Measurements from ENCODE around the gene C12orf42. TPM values are rescaled to one million over a fixed set of nuclear protein-coding genes. Genes with fewer than 3 reads are reported as not detected.

C12orf42 gene
- total and polyA plus RNA-seq, 10 of the 15 experiments (the other 5 are each of a cell fraction or from before 2014, with no cell fraction given) = 1.4 to 7.0 (median 2.4) TPM

DNA sequence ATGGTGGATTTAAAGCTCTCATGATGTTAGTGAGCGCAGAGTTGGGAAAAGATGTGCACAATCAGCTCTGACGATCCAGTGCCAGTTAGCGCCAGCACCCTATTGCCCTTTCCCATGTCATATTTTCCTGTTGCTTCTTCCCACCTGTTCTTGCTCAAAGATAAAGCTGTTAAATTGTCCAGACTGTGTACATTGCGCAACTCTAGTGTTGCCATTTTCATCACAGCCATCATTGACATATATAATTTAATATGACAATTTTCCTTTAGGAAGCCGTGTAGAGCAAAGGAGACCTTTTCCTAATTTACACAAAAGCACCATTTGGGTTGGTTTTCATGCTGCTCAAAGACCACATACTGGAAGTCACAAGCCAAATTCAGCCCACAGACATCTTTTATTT is 5.7 kb upstream of the C12orf42 start:
- SMC1A ChIA-PET (ENCODE audit: uncharacterized antibody, unreplicated experiment) = interaction anchor here (0.6 to 13.0 kb wide), 19 partner anchors 8 to 618 kb away, joined by 3 to 334 read pairs (median 5); no protein-coding TSS in a partner anchor
- H2AFZ ChIP-seq (ENCODE audit: control insufficient read depth, low read depth, low read length) = no peak overlapping the region
- in situ Hi-C loops (cut with MboI) = loop anchor here (5.0 kb wide), 3 partner anchors 319 to 554 kb away; no protein-coding TSS in a partner anchor
- 98% methylated on average over 5 of the region's 5 CpGs for WGBS (ENCODE audit: insufficient coverage, insufficient replicate concordance, low lambda C conversion rate, missing lambda C conversion rate)
- no peak for FAIRE-seq
- H3K27me3 ChIP-seq (replicated peaks in 1 of 2; ENCODE audit: control insufficient read depth in 2 of 2, insufficient read depth in 2 of 2, low read length in 1 of 2) = no peaks in the 10 kb centered on the region
- no peaks in the 10 kb centered on the region for H3K79me2 ChIP-seq (ENCODE audit: control insufficient read depth, insufficient read depth, low read length)
- CTCF ChIA-PET = interaction anchor here (1.0 to 11.0 kb wide), 10 partner anchors 9 to 619 kb away, joined by 3 to 228 read pairs (median 10); no protein-coding TSS in a partner anchor
- TF ChIP-seq ZNF274 (IDR thresholded peaks at IDR 0.05; ENCODE audit: insufficient read depth, insufficient read length) (no peak), CEBPB (IDR thresholded peaks at IDR 0.05; ENCODE audit: borderline replicate concordance in 1 of 2, low read depth in 2 of 2, low read length in 2 of 2) (peak in 1 of 2 experiments; percentile 35; a peak in 1 of 4 replicates)
- peaks cover 22% of the 10 kb centered on the region for H3K4me1 ChIP-seq (ENCODE audit: control insufficient read depth, insufficient read depth, low read length)
- RAD21 ChIA-PET (ENCODE audit: unreplicated experiment) = interaction anchor here (0.9 to 8.1 kb wide), 8 partner anchors 8 to 618 kb away, joined by 3 to 81 read pairs (median 4); no protein-coding TSS in a partner anchor
- POLR2A ChIA-PET = interaction anchor here (1.3 to 1.8 kb wide), 2 partner anchors 29 to 541 kb away, joined by 3 to 4 read pairs; no protein-coding TSS in a partner anchor
- no peaks in the 10 kb centered on the region for H4K20me1 ChIP-seq (ENCODE audit: control insufficient read depth, insufficient read depth)
- H3K9ac ChIP-seq (ENCODE audit: control insufficient read depth, insufficient read depth, low read length) = no peak overlapping the region
- intact Hi-C loops (cut with micrococcal nuclease; ENCODE audit: unreplicated experiment) = no loop called here
- no peak for ATAC-seq
- H3K27ac ChIP-seq (ENCODE audit: control insufficient read depth, insufficient read depth) = no peak overlapping the region
- no peak for DNase-seq (ENCODE audit: low read depth, low spot score)
- no peaks in the 10 kb centered on the region; the same call in 1 of the 3 replicates for H3K9me3 ChIP-seq (replicated peaks; ENCODE audit: control insufficient read depth, insufficient read depth, low read length)
- BruUV-seq (replicated peaks) = no TSS peak
- no peak overlapping the region for H3K4me2 ChIP-seq (ENCODE audit: control insufficient read depth, insufficient read depth)
- H3K36me3 ChIP-seq (ENCODE audit: control insufficient read depth in 2 of 2, insufficient read depth in 2 of 2, low read length in 1 of 2) = no peaks in the 10 kb centered on the region
- no peak overlapping the region for H3K4me3 ChIP-seq

DNA sequence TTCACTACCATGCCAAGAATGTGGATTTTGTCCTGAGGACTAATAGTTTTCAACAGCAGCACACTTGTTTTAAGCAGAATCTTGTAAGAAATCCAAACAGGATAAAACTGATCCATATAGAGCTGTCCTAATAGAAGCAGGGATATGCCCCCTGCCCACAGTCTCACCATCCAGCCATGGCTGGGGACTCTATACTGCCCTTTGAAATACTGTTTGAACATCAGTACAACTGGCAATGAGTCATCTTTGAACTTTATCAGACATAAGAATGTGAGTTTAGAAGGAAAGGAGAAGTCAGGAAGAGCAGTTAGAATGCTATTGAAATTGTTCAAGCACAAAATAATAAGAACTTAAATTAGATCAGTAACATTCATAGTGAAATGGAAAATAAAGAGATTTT is 3.8 kb upstream of the C12orf42 start:
- DNase-seq (ENCODE audit: low read depth, low spot score) (no peak), FAIRE-seq (peak; percentile 18), ATAC-seq (no peak)
- RAD21 ChIA-PET (ENCODE audit: unreplicated experiment) = interaction anchor here (2.6 to 8.1 kb wide), 2 partner anchors 47 to 318 kb away, joined by 8 to 81 read pairs; no protein-coding TSS in a partner anchor
- TF ChIP-seq ZNF274 (IDR thresholded peaks at IDR 0.05; ENCODE audit: insufficient read depth, insufficient read length) = no peak
- TF ChIP-seq MEF2A (IDR thresholded peaks at IDR 0.05; ENCODE audit: insufficient read depth, low read depth, low read length) = no peak
- TF ChIP-seq SUPT20H (IDR thresholded peaks at IDR 0.05; ENCODE audit: borderline replicate concordance, control insufficient read depth, low read depth, low read length) = no peak
- no peak for TF ChIP-seq MXI1 (IDR thresholded peaks at IDR 0.05; ENCODE audit: low read depth, low read length)
- TF ChIP-seq, protein P1, sequence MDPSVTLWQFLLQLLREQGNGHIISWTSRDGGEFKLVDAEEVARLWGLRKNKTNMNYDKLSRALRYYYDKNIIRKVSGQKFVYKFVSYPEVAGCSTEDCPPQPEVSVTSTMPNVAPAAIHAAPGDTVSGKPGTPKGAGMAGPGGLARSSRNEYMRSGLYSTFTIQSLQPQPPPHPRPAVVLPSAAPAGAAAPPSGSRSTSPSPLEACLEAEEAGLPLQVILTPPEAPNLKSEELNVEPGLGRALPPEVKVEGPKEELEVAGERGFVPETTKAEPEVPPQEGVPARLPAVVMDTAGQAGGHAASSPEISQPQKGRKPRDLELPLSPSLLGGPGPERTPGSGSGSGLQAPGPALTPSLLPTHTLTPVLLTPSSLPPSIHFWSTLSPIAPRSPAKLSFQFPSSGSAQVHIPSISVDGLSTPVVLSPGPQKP (IDR thresholded peaks at IDR 0.05; ENCODE audit: low read depth, low read length) = no peak
- no peak for TF ChIP-seq PML (IDR thresholded peaks at IDR 0.05; ENCODE audit: low read length)
- TF ChIP-seq, protein P2, sequence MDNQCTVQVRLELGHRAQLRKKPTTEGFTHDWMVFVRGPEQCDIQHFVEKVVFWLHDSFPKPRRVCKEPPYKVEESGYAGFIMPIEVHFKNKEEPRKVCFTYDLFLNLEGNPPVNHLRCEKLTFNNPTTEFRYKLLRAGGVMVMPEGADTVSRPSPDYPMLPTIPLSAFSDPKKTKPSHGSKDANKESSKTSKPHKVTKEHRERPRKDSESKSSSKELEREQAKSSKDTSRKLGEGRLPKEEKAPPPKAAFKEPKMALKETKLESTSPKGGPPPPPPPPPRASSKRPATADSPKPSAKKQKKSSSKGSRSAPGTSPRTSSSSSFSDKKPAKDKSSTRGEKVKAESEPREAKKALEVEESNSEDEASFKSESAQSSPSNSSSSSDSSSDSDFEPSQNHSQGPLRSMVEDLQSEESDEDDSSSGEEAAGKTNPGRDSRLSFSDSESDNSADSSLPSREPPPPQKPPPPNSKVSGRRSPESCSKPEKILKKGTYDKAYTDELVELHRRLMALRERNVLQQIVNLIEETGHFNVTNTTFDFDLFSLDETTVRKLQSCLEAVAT (IDR thresholded peaks at IDR 0.05) = no peak
- TF ChIP-seq CREB1 (IDR thresholded peaks at IDR 0.05; ENCODE audit: low read depth) = no peak
- no peak for TF ChIP-seq POLR2AphosphoS2 (IDR thresholded peaks at IDR 0.05; ENCODE audit: low read depth, low read length)
- Histone ChIP-seq H3K4me3 (no peak overlapping the region), H3K9ac (ENCODE audit: control insufficient read depth, insufficient read depth, low read length) (no peak overlapping the region), H3K4me2 (ENCODE audit: control insufficient read depth, insufficient read depth) (no peak overlapping the region), H3K36me3 (ENCODE audit: control insufficient read depth in 2 of 2, insufficient read depth in 2 of 2, low read length in 1 of 2) (no peaks in the 10 kb centered on the region), H3K9me3 (replicated peaks; ENCODE audit: control insufficient read depth, insufficient read depth, low read length) (no peaks in the 10 kb centered on the region; the same call in 1 of the 3 replicates), H3K27me3 (replicated peaks in 1 of 2; ENCODE audit: control insufficient read depth in 2 of 2, insufficient read depth in 2 of 2, low read length in 1 of 2) (no peaks in the 10 kb centered on the region), H3K4me1 (ENCODE audit: control insufficient read depth, insufficient read depth, low read length) (peaks cover 11% of the 10 kb centered on the region), H3K27ac (ENCODE audit: control insufficient read depth, insufficient read depth) (no peak overlapping the region), H3K79me2 (ENCODE audit: control insufficient read depth, insufficient read depth, low read length) (no peaks in the 10 kb centered on the region), H4K20me1 (ENCODE audit: control insufficient read depth, insufficient read depth) (no peaks in the 10 kb centered on the region), H2AFZ (ENCODE audit: control insufficient read depth, low read depth, low read length) (no peak overlapping the region)
- in situ Hi-C loops (cut with MboI) (no loop called here), intact Hi-C loops (cut with micrococcal nuclease; ENCODE audit: unreplicated experiment) (no loop called here)
- CTCF ChIA-PET = interaction anchor here (1.0 to 11.0 kb wide), 6 partner anchors 18 to 616 kb away, joined by 3 to 228 read pairs (median 5); no protein-coding TSS in a partner anchor
- SMC1A ChIA-PET (ENCODE audit: uncharacterized antibody, unreplicated experiment) = interaction anchor here (1.0 to 13.0 kb wide), 6 partner anchors 25 to 616 kb away, joined by 3 to 334 read pairs (median 4); no protein-coding TSS in a partner anchor
- BruUV-seq (replicated peaks) = no TSS peak
- POLR2A ChIA-PET = interaction anchor here (1.1 to 1.8 kb wide), 2 partner anchors 31 to 37 kb away, joined by 3 to 4 read pairs; no protein-coding TSS in a partner anchor

Measured in GM12878 (cell line).